Lung (tissue), 12 donors: ENCODE data around the gene SPRED1. TPM values are rescaled to one million over a fixed set of nuclear protein-coding genes. Genes with fewer than 3 reads are reported as not detected.

ENCODE experiments used
- ATAC-seq: fragments of 200-7000 bp; cut with Tn5 transposase; one replicate; pipeline ENCODE4 v1.9.1; 2020; ENCODE audit warnings: moderate number of reproducible peaks; ENCODE audit not compliant: insufficient read depth, low FRiP score
- DNase-seq, 3 donors: peaks; one replicate each; pipeline ENCODE4 v3.0.0-alpha.2; 2013 to 2017
- H3K27ac ChIP-seq, 2 donors: one replicate each; pipeline ENCODE4 v1.5.1; 2013; ENCODE audit warnings: mild to moderate bottlenecking in 2 of 2, moderate library complexity in 2 of 2, control low read depth in 1 of 2, inconsistent platforms in 1 of 2, low read depth in 1 of 2, low read length in 1 of 2
- H3K27me3 ChIP-seq, 3 donors: one replicate each; pipeline ENCODE4 v1.5.1; 2013; ENCODE audit warnings: low read length in 2 of 3; ENCODE audit not compliant: control insufficient read depth in 3 of 3, insufficient read depth in 3 of 3
- H3K36me3 ChIP-seq, 4 donors: one replicate each; pipeline ENCODE4 v1.5.1; 2013; ENCODE audit warnings: low read length in 4 of 4, mild to moderate bottlenecking in 1 of 4, moderate library complexity in 1 of 4; ENCODE audit not compliant: control insufficient read depth in 4 of 4, insufficient read depth in 4 of 4
- H3K4me1 ChIP-seq, 5 donors: one replicate each; pipeline ENCODE4 v1.5.1; 2013; ENCODE audit warnings: low read length in 5 of 5, mild to moderate bottlenecking in 2 of 5, moderate library complexity in 1 of 5; ENCODE audit not compliant: control insufficient read depth in 5 of 5, insufficient read depth in 5 of 5
- H3K4me3 ChIP-seq: one replicate; pipeline ENCODE4 v1.5.1; 2013; ENCODE audit warnings: mild to moderate bottlenecking, control low read depth, moderate library complexity
- H3K9ac ChIP-seq, 2 donors: one replicate each; pipeline ENCODE4 v1.5.1; 2013; ENCODE audit warnings: low read length in 2 of 2, control low read depth in 1 of 2; ENCODE audit not compliant: insufficient read depth in 1 of 2
- H3K9me3 ChIP-seq, 4 donors: one replicate each; pipeline ENCODE4 v1.5.1; 2013; ENCODE audit warnings: low read length in 3 of 4, mild to moderate bottlenecking in 1 of 4, moderate library complexity in 1 of 4; ENCODE audit not compliant: control insufficient read depth in 4 of 4, insufficient read depth in 3 of 4
- CTCF ChIP-seq: IDR thresholded peaks from 2 replicates; pipeline ENCODE4 v1.5.1; 2012; ENCODE audit warnings: mild to moderate bottlenecking; ENCODE audit errors: control extremely low read depth, extremely low read depth
- WGBS, 2 donors: extraction: QIAGEN DNeasy Blood & Tissue Kit; methylation state at CpG; one replicate each; pipeline ENCODE4 v1.1.7; 2013; 5-methylcytosine and 5-hydroxymethylcytosine counted together
- polyA plus RNA-seq, 2 donors: library from polyadenylated mRNA; stranded (reverse); fragments of 200-250 nt; gene quantifications; one replicate each; pipeline ENCODE4 v1.2.1, GENCODE V29; 2013
- total RNA-seq, 2 donors: library from RNA; depleted of rRNA in 1 of 2; stranded (reverse); fragments of >200 nt in 1 of 2; gene quantifications; one replicate each; pipeline ENCODE4 v1.2.1, GENCODE V29; 2014 to 2021
- donor health status: control.
- donor health status: control.
- donor health status: Bipolar disorder and iron deficiency.
- donor health status: healthy.
- donor health status: DM: yes; HTN: yes; CAD: no.

The SPRED1 gene
- total and polyA plus RNA-seq, 4 donors, result 7.9 to 61.1 (median 31.0) TPM

GRCh38 chr15:38238311-38238710, 14.3 kb upstream of the SPRED1 start:
- DNase-seq, result no peak
- Histone ChIP-seq H3K27me3 (no peaks in the 10 kb centered on the region), H3K36me3 (no peaks in the 10 kb centered on the region), H3K4me1 (no peaks in the 10 kb centered on the region), H3K9ac (no peak overlapping the region), H3K27ac (no peak overlapping the region), H3K4me3 (no peak overlapping the region), H3K9me3 (no peaks in the 10 kb centered on the region)
- TF ChIP-seq CTCF, result no peak
- no peak for ATAC-seq
- WGBS, 2 donors, result 96 to 97% methylated on average over 2 of the region's 2 CpGs

GRCh38 chr15:38242055-38242454, 10.6 kb upstream of the SPRED1 start:
- no peak for TF ChIP-seq CTCF
- 45 to 78% methylated on average over 2 of the region's 2 CpGs for WGBS, 2 donors
- no peak overlapping the region for H3K4me3 ChIP-seq
- H3K36me3 ChIP-seq, result no peaks in the 10 kb centered on the region
- no peaks in the 10 kb centered on the region for H3K4me1 ChIP-seq
- DNase-seq (no peak), ATAC-seq (no peak)
- H3K27ac ChIP-seq, result no peak overlapping the region
- no peaks in the 10 kb centered on the region for H3K27me3 ChIP-seq
- no peaks in the 10 kb centered on the region for H3K9me3 ChIP-seq
- no peak overlapping the region for H3K9ac ChIP-seq

- H3K27me3 ChIP-seq, result no peaks in the 10 kb centered on the region
- H3K9me3 ChIP-seq, result no peaks in the 10 kb centered on the region
- no peak overlapping the region for H3K4me3 ChIP-seq
- no peak for DNase-seq
- no peak for TF ChIP-seq CTCF
- ATAC-seq, result no peak
- no peaks in the 10 kb centered on the region for H3K4me1 ChIP-seq
- H3K36me3 ChIP-seq, result no peaks in the 10 kb centered on the region
- whole genome bisulfite sequencing, 2 donors, result 59 to 74% methylated on average over 6 of the region's 6 CpGs
- H3K27ac ChIP-seq, result no peak overlapping the region
- no peak overlapping the region for H3K9ac ChIP-seq
Observed at GRCh38 chr15:38243278-38244055, 9.2 kb upstream of the SPRED1 start.
